Measurements from ENCODE around the gene NHP2.

The NHP2 gene

DNA sequence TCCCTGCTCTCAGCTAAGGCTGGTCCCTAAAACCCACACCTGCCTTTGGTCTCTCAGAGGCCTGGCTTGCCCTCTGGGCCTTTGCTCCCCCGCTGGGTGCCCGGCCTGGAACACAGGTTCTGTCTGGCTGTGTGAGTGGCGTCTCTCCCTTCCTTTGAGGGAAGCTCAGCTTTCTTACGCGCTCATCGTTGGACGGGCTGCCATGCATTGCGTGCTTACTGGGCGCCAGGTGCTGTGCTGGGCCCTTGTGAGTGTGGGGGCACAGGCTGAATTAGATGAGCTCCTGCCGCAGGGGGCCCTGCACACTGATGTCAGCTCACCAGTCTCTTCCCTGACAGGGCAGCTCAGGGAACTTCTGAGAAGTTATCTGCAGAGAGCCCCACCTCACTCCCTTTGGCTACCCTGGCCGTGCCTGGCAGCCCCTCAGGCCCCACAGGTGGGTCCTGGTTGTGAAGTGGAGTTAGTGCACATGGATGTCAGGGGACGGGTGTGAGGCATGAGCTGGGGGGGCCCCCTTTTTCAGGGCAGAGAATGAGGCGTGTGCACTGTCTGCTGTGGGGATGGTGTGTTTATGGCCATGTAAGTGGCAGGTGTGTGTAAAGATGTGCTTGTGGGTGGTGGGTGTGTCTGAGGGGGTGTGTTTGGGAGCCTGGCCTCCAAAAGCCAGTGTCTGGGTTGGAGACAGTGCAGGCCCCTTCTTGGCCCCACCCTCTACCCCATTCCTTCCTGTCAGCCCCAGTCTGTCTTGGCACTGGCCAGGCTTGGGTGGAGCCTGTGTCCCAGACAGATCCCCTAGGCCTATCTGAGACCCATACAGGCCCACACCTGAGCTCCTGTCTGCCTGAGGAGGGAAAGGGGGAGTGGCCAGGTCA lies 30.4 kb downstream of the NHP2 start:
- H3K4me1 ChIP-seq (ENCODE audit: low read length) = peaks cover 8% of the 10 kb centered on the region; the same call in 1 of the 2 replicates
- no peaks in the 10 kb centered on the region for H3K79me2 ChIP-seq (ENCODE audit: low read length)
- no peak overlapping the region for H3K4me2 ChIP-seq (ENCODE audit: low read length)
- no peaks in the 10 kb centered on the region for H3K27me3 ChIP-seq (ENCODE audit: low read depth, low read length)
- TF ChIP-seq EZH2phosphoT487 (IDR thresholded peaks at IDR 0.05; ENCODE audit: low read depth) (no peak), CTCF (IDR thresholded peaks at IDR 0.05; ENCODE audit: low read depth, low read length) (no peak)
- no peaks in the 10 kb centered on the region for H3K36me3 ChIP-seq (replicated peaks; ENCODE audit: low read depth, low read length)
- H3K9ac ChIP-seq (ENCODE audit: low read length) = no peak overlapping the region
- H3K27ac ChIP-seq (ENCODE audit: low read length) = no peak overlapping the region
- no peaks in the 10 kb centered on the region for H4K20me1 ChIP-seq (ENCODE audit: insufficient read depth, low read length)
- no peak overlapping the region for H3K4me3 ChIP-seq (ENCODE audit: low read length)
- H3K9me3 ChIP-seq (ENCODE audit: insufficient read depth, low read length) = no peaks in the 10 kb centered on the region
- H2AFZ ChIP-seq (ENCODE audit: low read depth, low read length) = no peak overlapping the region

GRCh38 chr5:178122346-178122745 lies 31.3 kb downstream of the NHP2 start:
- H3K79me2 ChIP-seq (ENCODE audit: low read length) = no peaks in the 10 kb centered on the region
- TF ChIP-seq EZH2phosphoT487 (IDR thresholded peaks at IDR 0.05; ENCODE audit: low read depth) = no peak
- TF ChIP-seq CTCF (IDR thresholded peaks at IDR 0.05; ENCODE audit: low read depth, low read length) = no peak
- no peak overlapping the region for H3K4me3 ChIP-seq (ENCODE audit: low read length)
- no peak overlapping the region for H3K4me2 ChIP-seq (ENCODE audit: low read length)
- no peak overlapping the region for H2AFZ ChIP-seq (ENCODE audit: low read depth, low read length)
- H3K27ac ChIP-seq (ENCODE audit: low read length) = no peak overlapping the region
- no peaks in the 10 kb centered on the region for H3K36me3 ChIP-seq (replicated peaks; ENCODE audit: low read depth, low read length)
- peaks cover 16% of the 10 kb centered on the region for H3K4me1 ChIP-seq (ENCODE audit: low read length)
- H3K27me3 ChIP-seq (ENCODE audit: low read depth, low read length) = no peaks in the 10 kb centered on the region
- no peaks in the 10 kb centered on the region for H3K9me3 ChIP-seq (ENCODE audit: insufficient read depth, low read length)
- no peak overlapping the region for H3K9ac ChIP-seq (ENCODE audit: low read length)
- H4K20me1 ChIP-seq (ENCODE audit: insufficient read depth, low read length) = no peaks in the 10 kb centered on the region

- no peaks in the 10 kb centered on the region for H4K20me1 ChIP-seq (ENCODE audit: insufficient read depth, low read length)
- H3K79me2 ChIP-seq (ENCODE audit: low read length) = no peaks in the 10 kb centered on the region
- no peak overlapping the region for H3K27ac ChIP-seq (ENCODE audit: low read length)
- no peaks in the 10 kb centered on the region for H3K9me3 ChIP-seq (ENCODE audit: insufficient read depth, low read length)
- H2AFZ ChIP-seq (ENCODE audit: low read depth, low read length) = no peak overlapping the region
- H3K4me1 ChIP-seq (ENCODE audit: low read length) = peaks cover 23% of the 10 kb centered on the region
- no peaks in the 10 kb centered on the region for H3K36me3 ChIP-seq (replicated peaks; ENCODE audit: low read depth, low read length)
- TF ChIP-seq CTCF (IDR thresholded peaks at IDR 0.05; ENCODE audit: low read depth, low read length) (no peak), EZH2phosphoT487 (IDR thresholded peaks at IDR 0.05; ENCODE audit: low read depth) (no peak)
- peak overlapping the region; percentile 74 for H3K4me2 ChIP-seq (ENCODE audit: low read length)
- H3K4me3 ChIP-seq (ENCODE audit: low read length) = peak overlapping the region; percentile 63
- no peak overlapping the region for H3K9ac ChIP-seq (ENCODE audit: low read length)
- H3K27me3 ChIP-seq (ENCODE audit: low read depth, low read length) = no peaks in the 10 kb centered on the region
Measured at GRCh38 chr5:178121391-178122276, 32.1 kb downstream of the NHP2 start.
